ENCODE measurements around the gene CDHR2. TPM values are rescaled to one million over a fixed set of nuclear protein-coding genes. Genes with fewer than 3 reads are reported as not detected.

CDHR2 gene
- total and polyA plus RNA-seq, 2 donors (not counting 3 experiments of a cell fraction or from before 2014, with no cell fraction given): not detected

DNA sequence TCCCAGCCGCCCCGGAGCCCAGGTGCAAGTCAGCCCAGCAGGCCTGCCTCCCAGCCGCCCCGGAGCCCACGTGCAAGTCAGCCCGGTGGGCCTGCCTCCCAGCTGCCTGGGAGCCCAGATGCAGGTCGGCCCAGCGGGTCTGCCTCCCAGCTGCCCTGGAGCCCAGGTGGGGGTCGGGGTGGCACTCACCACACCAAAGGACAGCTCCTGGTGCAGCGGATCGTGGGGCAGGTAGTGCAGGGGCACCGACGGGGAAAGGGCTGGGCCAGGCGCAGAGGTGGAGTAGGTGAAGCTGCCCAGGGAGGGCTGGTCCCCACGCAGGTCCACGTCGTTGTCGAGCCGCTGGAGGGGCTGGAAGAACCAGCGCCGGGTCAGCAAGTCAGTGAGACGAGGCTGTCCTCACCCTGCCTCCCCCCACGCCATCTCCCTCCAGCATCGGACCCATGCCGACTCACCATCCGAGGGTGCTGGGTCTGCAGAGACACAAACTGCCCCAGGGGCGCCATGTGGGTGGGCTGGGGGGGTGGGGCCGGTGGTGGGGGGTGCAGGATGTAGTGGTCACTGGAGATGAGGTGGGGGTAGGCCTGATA is 18.7 kb upstream of the CDHR2 start:
- Histone ChIP-seq H3K79me2 (ENCODE audit: control insufficient read depth, insufficient read depth, low read length) (peaks cover 24% of the 10 kb centered on the region), H3K4me1 (ENCODE audit: control insufficient read depth, extremely low read depth, insufficient read depth, low read length) (peaks cover 25% of the 10 kb centered on the region), H4K20me1 (replicated peaks; ENCODE audit: control insufficient read depth, extremely low read depth, insufficient read depth, low read length) (no peaks in the 10 kb centered on the region), H3K27ac (ENCODE audit: insufficient read depth, low read depth, low read length) (no peak overlapping the region), H3K4me2 (ENCODE audit: insufficient read depth, low read length) (no peak overlapping the region), H3K9ac (replicated peaks; ENCODE audit: extremely low read depth, insufficient read depth, low read length) (no peak overlapping the region), H3K36me3 (ENCODE audit: control insufficient read depth in 2 of 2, extremely low read depth in 1 of 2, insufficient read depth in 2 of 2, low read length in 2 of 2) (peaks cover 9 to 43% of the 10 kb centered on the region in 2 experiments), H2AFZ (ENCODE audit: low read depth, low read length) (no peak overlapping the region), H3K4me3 (replicated peaks in 1 of 3; ENCODE audit: insufficient read depth in 1 of 3, low read depth in 1 of 3, low read length in 3 of 3) (no peak overlapping the region), H3K9me1 (replicated peaks; ENCODE audit: control insufficient read depth, extremely low read depth, insufficient read depth, low read length) (no peaks in the 10 kb centered on the region), H3K9me3 (replicated peaks; ENCODE audit: control insufficient read depth, insufficient read depth, low read length) (no peaks in the 10 kb centered on the region), H3K27me3 (ENCODE audit: control insufficient read depth in 2 of 2, insufficient read depth in 2 of 2, low read length in 2 of 2) (no peaks in the 10 kb centered on the region)
- DNase-seq (ENCODE audit: low read depth, low spot score) (no peak), FAIRE-seq (no peak)
- intact Hi-C loops (cut with micrococcal nuclease): loop anchor here (10.0 kb wide), 2 partner anchors 464 to 964 kb away; partner anchors contain the start of gene PDLIM7
- CTCF ChIA-PET: no interaction called here
- TF ChIP-seq POLR2AphosphoS5 (IDR thresholded peaks at IDR 0.05; ENCODE audit: insufficient read depth, low read depth, low read length) (no peak), POLR2A (IDR thresholded peaks at IDR 0.05; ENCODE audit: low read depth, low read length) (no peak), JUN (IDR thresholded peaks at IDR 0.05; ENCODE audit: borderline replicate concordance, insufficient read depth, insufficient read length, low read depth) (no peak), EZH2 (IDR thresholded peaks at IDR 0.05; ENCODE audit: borderline replicate concordance, low read depth, low read length, severe bottlenecking) (no peak), GATA2 (IDR thresholded peaks at IDR 0.05; ENCODE audit: insufficient read depth, insufficient read length, low read depth, low read length) (no peak), MAX (IDR thresholded peaks at IDR 0.05; ENCODE audit: insufficient read depth, insufficient read length) (no peak), MYC (IDR thresholded peaks at IDR 0.05; ENCODE audit: low read depth, low read length) (no peak), FOS (IDR thresholded peaks at IDR 0.05; ENCODE audit: borderline replicate concordance, insufficient read depth, low read length) (no peak)
- TF ChIP-seq, protein P1, sequence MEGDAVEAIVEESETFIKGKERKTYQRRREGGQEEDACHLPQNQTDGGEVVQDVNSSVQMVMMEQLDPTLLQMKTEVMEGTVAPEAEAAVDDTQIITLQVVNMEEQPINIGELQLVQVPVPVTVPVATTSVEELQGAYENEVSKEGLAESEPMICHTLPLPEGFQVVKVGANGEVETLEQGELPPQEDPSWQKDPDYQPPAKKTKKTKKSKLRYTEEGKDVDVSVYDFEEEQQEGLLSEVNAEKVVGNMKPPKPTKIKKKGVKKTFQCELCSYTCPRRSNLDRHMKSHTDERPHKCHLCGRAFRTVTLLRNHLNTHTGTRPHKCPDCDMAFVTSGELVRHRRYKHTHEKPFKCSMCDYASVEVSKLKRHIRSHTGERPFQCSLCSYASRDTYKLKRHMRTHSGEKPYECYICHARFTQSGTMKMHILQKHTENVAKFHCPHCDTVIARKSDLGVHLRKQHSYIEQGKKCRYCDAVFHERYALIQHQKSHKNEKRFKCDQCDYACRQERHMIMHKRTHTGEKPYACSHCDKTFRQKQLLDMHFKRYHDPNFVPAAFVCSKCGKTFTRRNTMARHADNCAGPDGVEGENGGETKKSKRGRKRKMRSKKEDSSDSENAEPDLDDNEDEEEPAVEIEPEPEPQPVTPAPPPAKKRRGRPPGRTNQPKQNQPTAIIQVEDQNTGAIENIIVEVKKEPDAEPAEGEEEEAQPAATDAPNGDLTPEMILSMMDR (IDR thresholded peaks at IDR 0.05; ENCODE audit: extremely low read depth in 1 of 2, insufficient read depth in 1 of 2, low read depth in 1 of 2, low read length in 2 of 2): no peak
- dilution Hi-C loops (cut with MboI; ENCODE audit: extremely low pct_ligation_motif_present, low sequenced_read_pairs): no loop called here
- POLR2A ChIA-PET: no interaction called here
- no TSS peak for BruUV-seq (replicated peaks)

Measured in endothelial cell of umbilical vein (primary cell).